HG03039 (cell line): Measurements from ENCODE around the gene INKA1.
"Not testable (repeated sequence)": the region's sequence is repeated elsewhere in the genome, so short reads cannot be mapped to it uniquely, and the experiment has no call there.

ENCODE experiments used
- ATAC-seq: cut with Tn5 transposase; IDR thresholded peaks from one replicate; pipeline ENCODE4 v1.9.1; 2021; ENCODE audit warnings: mild to moderate bottlenecking, moderate library complexity; ENCODE audit not compliant: unreplicated experiment

The INKA1 gene

GRCh38 chr3:49806850-49807249 lies 3.8 kb downstream of the INKA1 start:
- no peak for ATAC-seq

GRCh38 chr3:49807431-49808114 lies 4.5 kb downstream of the INKA1 start:
- no peak for ATAC-seq

DNA sequence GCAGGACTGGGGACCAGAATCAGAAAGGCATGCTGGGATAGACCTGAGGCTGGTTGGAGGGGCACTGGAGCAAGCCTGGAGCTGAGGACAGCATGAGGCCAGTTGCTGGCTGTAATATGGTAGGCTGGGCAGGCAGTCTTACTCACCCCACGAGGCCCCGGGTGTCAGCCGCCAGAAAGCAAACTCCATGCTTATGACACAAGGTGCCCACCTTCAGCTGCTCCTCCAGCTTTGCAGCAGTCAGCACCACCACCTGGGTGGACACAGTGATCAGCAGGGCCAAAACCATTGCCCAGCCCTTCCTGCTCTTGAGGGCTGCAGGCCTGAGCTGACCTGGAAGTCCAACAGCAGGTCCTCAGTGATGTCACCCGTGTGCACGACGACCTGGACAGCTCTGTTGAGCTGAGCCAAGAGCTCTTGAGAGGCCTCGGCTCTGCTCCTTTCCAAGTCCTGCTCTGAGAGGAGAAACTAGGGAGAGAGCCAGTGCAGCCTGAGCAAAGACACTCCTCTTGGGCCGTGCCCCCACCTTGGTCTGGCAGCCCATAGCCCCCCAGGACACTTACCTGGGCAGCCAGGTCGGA lies 9.9 kb downstream of the INKA1 start:
- ATAC-seq: no peak

- ATAC-seq: no peak
Measured at GRCh38 chr3:49813497-49814174, 10.6 kb downstream of the INKA1 start, which contains the start of gene UBA7. Gene UBA7 (minus strand): TSS chr3:49813953. CDS start chr3:49813787, 166 bp downstream.

GRCh38 chr3:49823131-49823530 lies 20.1 kb downstream of the INKA1 start:
- not testable (repeated sequence) for ATAC-seq

DNA sequence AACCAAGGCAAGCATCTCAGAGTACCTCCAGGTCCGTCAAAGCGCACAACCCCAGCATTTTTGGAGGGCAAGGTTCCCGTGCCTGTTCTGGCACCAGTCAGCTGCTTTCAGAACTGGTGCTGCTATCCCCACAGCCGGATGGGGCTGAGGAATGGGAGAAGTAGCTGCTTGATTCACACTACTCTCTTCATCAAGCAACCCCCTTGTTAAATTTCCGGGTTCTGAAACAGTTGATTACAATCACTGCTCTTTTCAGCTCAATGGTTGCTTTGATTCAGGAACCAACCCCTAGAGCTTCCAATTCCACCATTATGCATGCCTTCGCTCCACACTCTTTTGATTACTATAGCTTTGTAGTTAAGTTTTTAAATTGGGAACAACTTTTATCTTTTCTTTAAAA lies 23.0 kb downstream of the INKA1 start:
- ATAC-seq: no peak

DNA sequence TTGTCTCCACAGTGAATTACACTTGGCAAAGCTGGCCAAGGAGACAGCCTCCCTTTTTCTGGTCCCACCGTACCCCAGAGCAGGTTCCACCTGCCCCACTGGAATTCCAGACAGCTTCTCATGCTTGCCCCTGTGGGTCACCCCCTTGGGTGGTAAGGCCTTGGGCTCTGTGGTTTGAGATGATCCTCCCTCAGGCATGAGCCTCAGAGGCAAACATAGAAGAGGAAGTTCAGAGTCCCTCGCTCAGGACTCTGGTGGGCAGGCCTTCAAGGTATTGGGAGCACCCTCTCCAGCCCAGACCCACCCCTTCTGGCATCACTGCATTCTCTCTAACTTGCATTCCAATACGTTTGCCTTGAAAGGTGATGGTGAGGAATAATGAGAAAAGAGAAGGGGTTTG lies 28.3 kb downstream of the INKA1 start:
- no peak for ATAC-seq

GRCh38 chr3:49839193-49839809 lies 36.2 kb downstream of the INKA1 start:
- ATAC-seq: no peak

DNA sequence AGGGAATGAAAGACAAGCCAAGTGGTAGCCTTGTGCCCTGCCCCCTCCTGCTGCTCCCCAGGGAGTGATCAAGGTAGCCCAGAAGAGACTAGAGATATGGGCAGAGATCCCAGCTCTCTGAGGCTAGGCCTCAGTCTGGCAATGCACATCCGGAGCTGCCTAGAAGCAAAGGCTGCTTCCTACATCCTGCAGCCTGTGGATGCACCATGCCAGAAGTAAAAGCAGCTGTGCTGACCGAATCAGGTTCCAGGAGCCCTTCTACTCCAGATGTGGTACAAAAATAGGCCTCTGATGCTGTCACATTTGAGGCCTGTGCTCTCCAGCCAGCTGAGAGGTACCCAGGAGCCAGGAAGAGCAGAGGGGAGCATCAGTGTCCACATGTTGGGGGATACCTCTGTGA lies 37.3 kb downstream of the INKA1 start:
- no peak for ATAC-seq

GRCh38 chr3:49841126-49841696 lies 38.1 kb downstream of the INKA1 start:
- no peak for ATAC-seq

- no peak for ATAC-seq
Measured at GRCh38 chr3:49841806-49842205, 38.7 kb downstream of the INKA1 start.

GRCh38 chr3:49842843-49843517 lies 39.9 kb downstream of the INKA1 start:
- no peak for ATAC-seq

- ATAC-seq: no peak
Measured at GRCh38 chr3:49844464-49845183, 41.6 kb downstream of the INKA1 start.

DNA sequence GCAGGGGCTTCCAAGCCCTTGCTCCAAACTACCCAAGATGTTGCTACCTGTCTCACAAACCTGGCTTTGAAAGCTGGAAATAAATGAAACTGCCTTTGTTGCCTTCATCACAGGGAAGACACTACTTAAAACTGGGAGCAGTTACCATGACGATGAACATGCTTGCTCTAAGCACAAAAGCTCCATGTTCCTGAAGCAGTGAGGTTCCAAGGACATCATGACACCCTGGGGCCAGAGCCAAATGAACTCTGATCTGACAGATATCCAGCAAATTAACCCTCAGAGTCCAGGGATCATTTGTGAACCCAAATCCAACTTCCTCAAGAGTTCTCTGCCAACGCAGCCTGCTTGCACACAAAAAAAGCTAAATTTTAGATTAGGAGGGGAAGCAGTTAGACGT lies 42.6 kb downstream of the INKA1 start:
- no peak for ATAC-seq
